IMR-90 (cell line): ENCODE measurements around the gene VPS52. TPM values are rescaled to one million over a fixed set of nuclear protein-coding genes. Genes with fewer than 3 reads are reported as not detected.
A peak's percentile ranks its signal among the peaks of the same experiment; 100 is the strongest.

Source experiments
- ATAC-seq: fragments of 200-7000 bp; cut with Tn5 transposase; 2 replicates; pipeline ENCODE4 v1.9.1; 2020; ENCODE audit warnings: low read depth, mild to moderate bottlenecking, moderate library complexity
- BruUV-seq: library from RNA; stranded (reverse); fragments of 400-500 nt; replicated peaks from 2 replicates; lab custom pipeline; 2021; lab: Mats Ljungman, UMichigan
- CTCF ChIA-PET: fragments of 300-600 bp; formaldehyde crosslinking; extraction: SDS; loops from one replicate; lab custom pipeline; 2021; ENCODE audit warnings: antibody characterized with exemption; lab: Yijun Ruan, JAX
- POLR2A ChIA-PET: fragments of 300-600 bp; sonication (Branson Sonifier 250); formaldehyde crosslinking; loops from one replicate; lab custom pipeline; 2022; ENCODE audit warnings: antibody characterized with exemption; ENCODE audit not compliant: unreplicated experiment; lab: Charles Lee
- DNase-seq: peaks from one replicate; pipeline ENCODE4 v3.0.0; 2013
- H2AFZ ChIP-seq: replicated peaks from 2 replicates; pipeline ENCODE3; 2013; ENCODE audit warnings: low read length, mild to moderate bottlenecking; ENCODE audit not compliant: poor library complexity
- H2AK5ac ChIP-seq: 2 replicates; pipeline ENCODE4 v1.6.1; 2013; ENCODE audit warnings: low read depth, low read length, inconsistent platforms
- H2AK9ac ChIP-seq: replicated peaks from 2 replicates; pipeline ENCODE3; 2013; ENCODE audit warnings: mild to moderate bottlenecking, low read depth, low read length, moderate library complexity; ENCODE audit not compliant: poor library complexity
- H2BK120ac ChIP-seq: 2 replicates; pipeline ENCODE4 v1.6.1; 2013; ENCODE audit warnings: low read depth, low read length, inconsistent platforms
- H2BK15ac ChIP-seq: 3 replicates; pipeline ENCODE4 v1.6.1; 2013; ENCODE audit warnings: low read depth, low read length, inconsistent platforms
- H2BK20ac ChIP-seq: 2 replicates; pipeline ENCODE4 v1.6.1; 2013; ENCODE audit warnings: low read depth, mild to moderate bottlenecking, inconsistent platforms, low read length, moderate library complexity
- H2BK5ac ChIP-seq: 2 replicates; pipeline ENCODE4 v1.6.1; 2013; ENCODE audit warnings: mild to moderate bottlenecking, low read depth, low read length, inconsistent platforms; ENCODE audit not compliant: poor library complexity, severe bottlenecking
- H3K14ac ChIP-seq: replicated peaks from 2 replicates; pipeline ENCODE4 v1.6.1; 2013; ENCODE audit warnings: low read depth, low read length, inconsistent platforms
- H3K18ac ChIP-seq: 2 replicates; pipeline ENCODE4 v1.6.1; 2013; ENCODE audit warnings: low read depth, low read length, control low read depth
- H3K23ac ChIP-seq: 2 replicates; pipeline ENCODE4 v1.6.1; 2013; ENCODE audit warnings: low read depth, low read length, inconsistent platforms
- H3K27ac ChIP-seq: 2 replicates; pipeline ENCODE4 v1.5.1; 2013; ENCODE audit warnings: mild to moderate bottlenecking, control low read depth, low read length; ENCODE audit not compliant: insufficient read depth
- H3K27me3 ChIP-seq: 2 replicates; pipeline ENCODE4 v1.6.1; 2013; ENCODE audit warnings: low read length; ENCODE audit not compliant: control insufficient read depth, insufficient read depth
- H3K36me3 ChIP-seq: 2 replicates; pipeline ENCODE4 v1.6.1; 2013; ENCODE audit warnings: low read length, mixed read lengths; ENCODE audit not compliant: control insufficient read depth, insufficient read depth
- H3K4ac ChIP-seq: 2 replicates; pipeline ENCODE4 v1.6.1; 2013; ENCODE audit warnings: low read depth, low read length, inconsistent platforms
- H3K4me1 ChIP-seq: 2 replicates; pipeline ENCODE4 v1.6.1; 2013; ENCODE audit warnings: low read length, mixed read lengths; ENCODE audit not compliant: control insufficient read depth, insufficient read depth
- H3K4me2 ChIP-seq: 2 replicates; pipeline ENCODE4 v1.6.1; 2013; ENCODE audit warnings: low read depth, mild to moderate bottlenecking, control low read depth, low read length, moderate library complexity
- H3K4me3 ChIP-seq: 2 replicates; pipeline ENCODE4 v1.5.1; 2013; ENCODE audit warnings: low read depth, mild to moderate bottlenecking, control low read depth, low read length, moderate library complexity; ENCODE audit not compliant: insufficient read depth
- H3K56ac ChIP-seq: 2 replicates; pipeline ENCODE4 v1.6.1; 2013; ENCODE audit warnings: low read length, inconsistent platforms; ENCODE audit not compliant: insufficient read depth; ENCODE audit errors: extremely low read depth
- H3K79me1 ChIP-seq, 2 experiments: 2 replicates each; pipeline ENCODE4 v1.6.1; 2013; ENCODE audit warnings: low read length in 2 of 2, inconsistent platforms in 1 of 2, low read depth in 1 of 2
- H3K9ac ChIP-seq: 2 replicates; pipeline ENCODE4 v1.6.1; 2013; ENCODE audit warnings: low read depth, low read length, control low read depth
- H3K9me1 ChIP-seq: 2 replicates; pipeline ENCODE4 v1.6.1; 2013; ENCODE audit warnings: low read length, inconsistent platforms; ENCODE audit not compliant: insufficient read depth
- H3K9me3 ChIP-seq: 2 replicates; pipeline ENCODE4 v1.6.1; 2013; ENCODE audit warnings: low read length; ENCODE audit not compliant: control insufficient read depth, insufficient read depth
- H4K20me1 ChIP-seq: 2 replicates; pipeline ENCODE4 v1.6.1; 2013; ENCODE audit warnings: low read length, inconsistent platforms; ENCODE audit not compliant: insufficient read depth
- H4K5ac ChIP-seq: 2 replicates; pipeline ENCODE4 v1.6.1; 2013; ENCODE audit warnings: mild to moderate bottlenecking, low read depth, low read length, control low read depth
- H4K8ac ChIP-seq, 2 experiments: 2 replicates each; pipeline ENCODE4 v1.6.1; 2013; ENCODE audit warnings: low read depth in 2 of 2, low read length in 2 of 2, control low read depth in 1 of 2, inconsistent platforms in 1 of 2
- H4K91ac ChIP-seq: 2 replicates; pipeline ENCODE4 v1.6.1; 2013; ENCODE audit warnings: low read depth, low read length, inconsistent platforms; ENCODE audit not compliant: insufficient read depth
- CHD1 ChIP-seq: IDR thresholded peaks from 2 replicates; pipeline ENCODE4 v1.6.1; 2012; ENCODE audit warnings: low read depth, low read length, improper control_type of control experiment
- FOS ChIP-seq: fragments of 150-350 bp; IDR thresholded peaks from 2 replicates; pipeline ENCODE4 v1.6.1; 2016; ENCODE audit warnings: low read depth, low read length
- NFE2L2 ChIP-seq: fragments of 150-350 bp; IDR thresholded peaks from 2 replicates; pipeline ENCODE4 v1.6.1; 2016; ENCODE audit warnings: low read depth, mild to moderate bottlenecking, low read length
- POLR2A ChIP-seq: IDR thresholded peaks from 2 replicates; pipeline ENCODE4 v1.6.1; 2012; ENCODE audit warnings: mild to moderate bottlenecking, low read depth, low read length
- RAD21 ChIP-seq: IDR thresholded peaks from 2 replicates; pipeline ENCODE4 v1.6.1; 2012; ENCODE audit warnings: low read length, improper control_type of control experiment
- WGBS, 2 experiments: methylation state at CpG; one replicate each; pipeline versions ENCODE4 v1.1.5 to v1.1.7; 2013; ENCODE audit warnings: missing lambda C conversion rate in 2 of 2; ENCODE audit not compliant: insufficient read length in 1 of 2; ENCODE audit errors: extremely low coverage in 2 of 2; 5-methylcytosine and 5-hydroxymethylcytosine counted together
- dilution Hi-C: fragments of 300-500 bp; cut with HindIII; formaldehyde crosslinking; loops from one replicate; pipeline ENCODE4 v1.14.3; 2018; ENCODE audit warnings: low sequenced_read_pairs; ENCODE audit not compliant: unreplicated experiment
- in situ Hi-C: fragments of 300-500 bp; cut with MboI; formaldehyde crosslinking; loops from 3 replicates; pipeline ENCODE4 v1.14.3; 2019; ENCODE audit warnings: low sequenced_read_pairs, inconsistent platforms, mixed read lengths
- intact Hi-C: fragments of 100-400 bp; cut with micrococcal nuclease; formaldehyde crosslinking; loops from 2 replicates; pipeline ENCODE4 v1.10.0; 2022
- polyA plus RNA-seq, 3 experiments: library from polyadenylated mRNA; depleted of rRNA; stranded (reverse); fragments of >200 nt; gene quantifications; 2 replicates each; pipeline ENCODE4 v1.2.3, GENCODE V29; 2012; ENCODE audit warnings: low replicate concordance in 1 of 3
- total RNA-seq: library from RNA; depleted of rRNA; stranded (reverse); fragments of >200 nt; gene quantifications from 2 replicates; pipeline ENCODE4 v1.2.3, GENCODE V29; 2012
- TF ChIP-seq, protein P1 (sequence below): fragments of 150-350 bp; IDR thresholded peaks from 2 replicates; pipeline ENCODE4 v1.6.1; 2017; ENCODE audit warnings: mild to moderate bottlenecking, antibody characterized with exemption, low read length, low read depth

The VPS52 gene
- total and polyA plus RNA-seq, 2 of the 4 experiments (the other 2 are of a cell fraction) = 29.8 to 54.6 TPM

DNA sequence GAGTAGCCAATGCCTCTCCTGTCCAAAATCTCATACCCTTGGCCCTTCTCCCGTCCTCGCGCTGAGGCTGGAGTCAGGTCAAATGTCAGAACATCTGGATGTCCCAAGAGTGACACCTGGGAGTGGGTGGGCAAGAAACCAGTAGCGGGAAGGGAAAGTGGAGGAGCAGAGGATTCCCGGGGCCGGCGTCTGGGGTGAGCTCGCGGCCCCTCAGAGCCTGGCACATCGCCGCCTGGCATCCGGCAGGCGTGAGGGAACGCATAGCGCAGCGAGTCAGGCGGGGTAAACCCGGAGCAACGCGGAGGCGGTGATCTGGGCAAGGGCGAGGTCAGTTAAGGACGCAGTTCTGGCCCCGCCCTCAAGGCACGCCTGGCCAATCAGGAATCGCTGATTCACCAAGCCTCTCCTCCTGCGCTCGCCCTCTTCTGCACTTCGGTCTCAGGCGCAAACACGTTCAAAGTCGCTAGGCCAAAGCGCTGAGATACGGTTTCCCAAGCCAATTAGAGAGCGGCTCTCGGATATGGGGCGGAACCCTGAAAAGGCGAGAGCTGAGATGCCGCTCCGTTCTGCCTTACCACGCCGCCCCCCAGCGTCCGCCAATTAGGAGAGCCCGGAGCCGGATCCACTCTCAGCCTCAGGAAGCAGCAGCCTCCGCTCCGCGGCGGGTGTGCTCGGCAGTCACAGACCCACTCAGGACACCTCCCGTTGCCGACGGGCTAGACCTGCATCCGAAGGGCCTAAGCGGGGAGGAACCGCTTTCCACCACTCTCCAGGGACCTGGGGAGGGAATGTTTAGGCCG lies 22.5 kb downstream of the VPS52 start (continued):
- no peak for TF ChIP-seq RAD21
- TF ChIP-seq CHD1 = no peak
- TF ChIP-seq NFE2L2 = peak; percentile 31; the same call in 1 of the 2 replicates
- TF ChIP-seq FOS = no peak; the same call in 1 of the 2 replicates

DNA sequence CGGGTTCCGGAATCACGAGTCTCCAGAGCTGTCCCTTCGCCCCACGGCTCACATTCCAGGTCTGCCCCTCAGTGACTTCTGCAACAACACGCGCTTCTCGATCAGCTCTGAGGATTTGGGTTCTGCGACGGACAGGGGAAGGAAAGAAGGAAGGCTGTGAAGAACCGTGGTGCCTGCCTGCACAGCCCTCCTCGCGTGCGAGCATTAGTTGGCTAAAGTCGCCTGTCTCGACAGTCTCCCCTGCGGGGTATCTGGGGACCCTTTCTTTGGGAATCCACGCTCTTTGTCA lies 23.1 kb downstream of the VPS52 start:
- dilution Hi-C loops = no loop called here
- 2% methylated on average over 8 of the region's 18 CpGs; no CpG with 5 or more reads in 1 of the 2 experiments for WGBS, 2 experiments
- POLR2A ChIA-PET = no interaction called here

More for the DNA sequence above, 23.1 kb downstream of the VPS52 start:
- Histone ChIP-seq H4K8ac (peak overlapping the region; percentile 18 to 81; a peak in 3 of 4 replicates), H3K18ac (peak overlapping the region; percentile 86), H2BK120ac (peak overlapping the region; percentile 83), H2AK9ac (peak overlapping the region; percentile 97), H4K5ac (peak overlapping the region; percentile 47), H3K27me3 (no peaks in the 10 kb centered on the region), H3K36me3 (peaks cover 8% of the 10 kb centered on the region; the same call in 1 of the 2 replicates), H3K27ac (peak overlapping the region; percentile 84), H3K4me1 (peaks cover 12% of the 10 kb centered on the region), H2BK5ac (peak overlapping the region; percentile 81), H3K79me1 (peaks cover 0 to 24% of the 10 kb centered on the region in 2 experiments; a peak in 2 of 4 replicates), H3K14ac (peak overlapping the region; percentile 88), H2AK5ac (peak overlapping the region; percentile 58; the same call in 1 of the 2 replicates), H2AFZ (peak overlapping the region; percentile 94), H2BK15ac (peak overlapping the region; percentile 33; the same call in 1 of the 3 replicates), H4K20me1 (peaks cover 3% of the 10 kb centered on the region; the same call in 1 of the 2 replicates), H3K9me3 (no peaks in the 10 kb centered on the region), H3K9ac (peak overlapping the region; percentile 68), H3K23ac (peak overlapping the region; percentile 95), H3K4me3 (peak overlapping the region; percentile 46), H3K4me2 (peak overlapping the region; percentile 89), H2BK20ac (peak overlapping the region; percentile 64), H3K56ac (peak overlapping the region; percentile 69), H3K9me1 (peaks cover 11% of the 10 kb centered on the region), H4K91ac (peak overlapping the region; percentile 66), H3K4ac (peak overlapping the region; percentile 92)
- DNase-seq (no peak), ATAC-seq (peak; percentile 7)
- in situ Hi-C loops (loop anchor here (5.0 to 10.0 kb wide), 3 partner anchors 86 to 231 kb away; no protein-coding TSS in a partner anchor), intact Hi-C loops (loop anchor here (1.0 to 5.0 kb wide), 7 partner anchors 48 to 361 kb away; partner anchors contain the start of genes RXRB and SLC39A7)
- BruUV-seq = no TSS peak
- CTCF ChIA-PET = interaction anchor here (0.6 to 1.4 kb wide), 7 partner anchors 13 to 232 kb away, joined by 3 to 6 read pairs (median 3); no protein-coding TSS in a partner anchor
- TF ChIP-seq, protein P1, sequence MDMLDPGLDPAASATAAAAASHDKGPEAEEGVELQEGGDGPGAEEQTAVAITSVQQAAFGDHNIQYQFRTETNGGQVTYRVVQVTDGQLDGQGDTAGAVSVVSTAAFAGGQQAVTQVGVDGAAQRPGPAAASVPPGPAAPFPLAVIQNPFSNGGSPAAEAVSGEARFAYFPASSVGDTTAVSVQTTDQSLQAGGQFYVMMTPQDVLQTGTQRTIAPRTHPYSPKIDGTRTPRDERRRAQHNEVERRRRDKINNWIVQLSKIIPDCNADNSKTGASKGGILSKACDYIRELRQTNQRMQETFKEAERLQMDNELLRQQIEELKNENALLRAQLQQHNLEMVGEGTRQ = peak; percentile 4; the same call in 1 of the 2 replicates
- no peak; the same call in 1 of the 2 replicates for TF ChIP-seq POLR2A
